Stimulated activated CD4-positive, alpha-beta T cell treated with anti-CD3 and anti-CD28 coated beads, Interleukin-12 subunit alpha, Interleukin-12 subunit beta, amount 100 ng/mL, for 24 hours (primary cell): ENCODE measurements around the gene ECI2.
"Not testable (repeated sequence)": the region's sequence is repeated elsewhere in the genome, so short reads cannot be mapped to it uniquely, and the experiment has no call there.

ENCODE experiments used
- DNase-seq, 2 experiments: peaks; one replicate each; pipeline ENCODE4 v3.0.0-alpha.2; 2020; ENCODE audit warnings: low read depth in 2 of 2

Gene ECI2

GRCh38 chr6:4139272-4139671 lies 3.9 kb upstream of the ECI2 start:
- no peak for DNase-seq

GRCh38 chr6:4138186-4138585 lies 2.8 kb upstream of the ECI2 start:
- no peak for DNase-seq

GRCh38 chr6:4136354-4136831 lies 1.0 kb upstream of the ECI2 start:
- DNase-seq: no peak

GRCh38 chr6:4135665-4136353 lies 434 bp upstream of the ECI2 start:
- peak; percentile 84 to 92 for DNase-seq

- no peak for DNase-seq
These were observed 1.2 kb downstream of the ECI2 start for GRCh38 chr6:4133941-4134838.

GRCh38 chr6:4130357-4130987 lies 4.9 kb downstream of the ECI2 start:
- no peak for DNase-seq

- DNase-seq: no peak
These were observed 5.9 kb downstream of the ECI2 start for GRCh38 chr6:4129446-4129845.

GRCh38 chr6:4128748-4129147 lies 6.6 kb downstream of the ECI2 start:
- no peak for DNase-seq

GRCh38 chr6:4128072-4128471 lies 7.3 kb downstream of the ECI2 start:
- no peak for DNase-seq

GRCh38 chr6:4125933-4126864 lies 9.2 kb downstream of the ECI2 start:
- DNase-seq: no peak

GRCh38 chr6:4125500-4125899 lies 9.9 kb downstream of the ECI2 start:
- DNase-seq: no peak

GRCh38 chr6:4124351-4124750 lies 11.0 kb downstream of the ECI2 start:
- DNase-seq: no peak

GRCh38 chr6:4115741-4116140 lies 19.6 kb downstream of the ECI2 start:
- DNase-seq: no peak

- DNase-seq: no peak
These were observed 21.3 kb downstream of the ECI2 start for GRCh38 chr6:4114123-4114522.

- DNase-seq: no peak
These were observed 21.7 kb downstream of the ECI2 start for GRCh38 chr6:4113649-4114048.

GRCh38 chr6:4112366-4112765 lies 23.0 kb downstream of the ECI2 start:
- DNase-seq: no peak

GRCh38 chr6:4109363-4109815 lies 26.0 kb downstream of the ECI2 start:
- DNase-seq: not testable (repeated sequence)

- no peak for DNase-seq
These were observed 26.7 kb downstream of the ECI2 start for GRCh38 chr6:4108561-4109093.

- no peak for DNase-seq
These were observed 27.5 kb downstream of the ECI2 start for GRCh38 chr6:4107873-4108272.

- no peak for DNase-seq
These were observed 29.3 kb downstream of the ECI2 start for GRCh38 chr6:4105980-4106536.

GRCh38 chr6:4103929-4104328 lies 31.4 kb downstream of the ECI2 start:
- DNase-seq: no peak
